Mammary epithelial cell (primary cell): ENCODE data around the gene DRD2.
A peak's percentile ranks its signal among the peaks of the same experiment; 100 is the strongest.

Experiments
- CTCF ChIP-seq, 2 donors: IDR thresholded peaks in 1 of 2; conservative IDR thresholded peaks in 1 of 2; 2 replicates each; pipeline ENCODE4 v1.5.1; 2011 to 2012; ENCODE audit warnings: inconsistent platforms in 2 of 2, low read length in 2 of 2, mild to moderate bottlenecking in 2 of 2, control low read depth in 1 of 2, low read depth in 1 of 2; ENCODE audit not compliant: insufficient read depth in 1 of 2; ENCODE audit errors: extremely low read depth in 1 of 2
- EZH2 ChIP-seq: IDR thresholded peaks from 2 replicates; pipeline ENCODE4 v1.6.1; 2012; ENCODE audit warnings: low read length, inconsistent platforms, borderline replicate concordance

DNA sequence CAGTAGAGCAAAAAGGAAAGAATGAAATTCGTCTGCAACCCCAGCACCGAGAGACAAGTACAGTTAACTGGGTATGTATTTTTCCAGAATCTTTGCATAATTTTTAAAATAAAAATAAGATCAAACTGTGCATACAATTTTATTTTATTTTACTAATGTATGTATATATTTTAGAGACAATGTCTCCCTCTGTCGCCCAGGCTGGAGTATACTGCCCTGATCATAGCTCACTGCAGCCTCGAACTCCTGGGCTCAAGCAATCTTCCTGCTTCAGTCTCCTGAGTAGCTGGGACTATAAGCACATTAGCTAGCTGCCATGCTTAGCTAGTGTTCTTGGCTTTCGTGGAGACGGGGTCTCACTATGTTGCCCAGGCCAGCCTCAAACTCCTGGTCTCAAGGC lies 18.8 kb upstream of the DRD2 start:
- peak in 1 of 2 donors; percentile 26 for TF ChIP-seq CTCF (conservative IDR thresholded peaks at IDR 0.05 in 1 of 2, IDR thresholded peaks at IDR 0.05 in 1 of 2; ENCODE audit: extremely low read depth in 1 of 2, insufficient read depth in 1 of 2, low read depth in 1 of 2, low read length in 2 of 2)
- TF ChIP-seq EZH2 = no peak
